ENCODE measurements around the gene DNAI1.

The DNAI1 gene

DNA sequence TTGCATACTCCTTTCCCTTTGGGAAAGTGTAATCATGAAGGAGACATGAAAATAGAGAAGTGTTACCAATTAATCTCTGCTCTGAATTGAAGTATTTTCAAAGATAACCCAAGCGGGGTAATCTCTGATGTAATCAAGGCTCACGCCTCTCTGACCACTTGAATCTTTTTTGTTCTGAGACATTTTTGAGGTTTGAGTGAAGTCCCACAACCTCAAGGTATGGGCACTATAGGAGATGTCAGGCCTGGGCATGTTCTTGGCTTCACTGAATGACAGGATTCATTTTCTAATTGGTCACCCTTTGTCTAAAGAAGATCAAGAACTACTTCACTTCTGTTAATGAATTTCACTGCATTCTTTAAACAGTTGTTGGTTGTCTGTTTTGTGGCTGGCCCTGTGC is 40.5 kb downstream of the DNAI1 start:
- TF ChIP-seq, protein P1, sequence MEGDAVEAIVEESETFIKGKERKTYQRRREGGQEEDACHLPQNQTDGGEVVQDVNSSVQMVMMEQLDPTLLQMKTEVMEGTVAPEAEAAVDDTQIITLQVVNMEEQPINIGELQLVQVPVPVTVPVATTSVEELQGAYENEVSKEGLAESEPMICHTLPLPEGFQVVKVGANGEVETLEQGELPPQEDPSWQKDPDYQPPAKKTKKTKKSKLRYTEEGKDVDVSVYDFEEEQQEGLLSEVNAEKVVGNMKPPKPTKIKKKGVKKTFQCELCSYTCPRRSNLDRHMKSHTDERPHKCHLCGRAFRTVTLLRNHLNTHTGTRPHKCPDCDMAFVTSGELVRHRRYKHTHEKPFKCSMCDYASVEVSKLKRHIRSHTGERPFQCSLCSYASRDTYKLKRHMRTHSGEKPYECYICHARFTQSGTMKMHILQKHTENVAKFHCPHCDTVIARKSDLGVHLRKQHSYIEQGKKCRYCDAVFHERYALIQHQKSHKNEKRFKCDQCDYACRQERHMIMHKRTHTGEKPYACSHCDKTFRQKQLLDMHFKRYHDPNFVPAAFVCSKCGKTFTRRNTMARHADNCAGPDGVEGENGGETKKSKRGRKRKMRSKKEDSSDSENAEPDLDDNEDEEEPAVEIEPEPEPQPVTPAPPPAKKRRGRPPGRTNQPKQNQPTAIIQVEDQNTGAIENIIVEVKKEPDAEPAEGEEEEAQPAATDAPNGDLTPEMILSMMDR (IDR thresholded peaks at IDR 0.05; ENCODE audit: borderline replicate concordance, insufficient read depth, low read depth, low read length) = no peak
- no peak overlapping the region for H3K4me3 ChIP-seq (ENCODE audit: low read depth, low read length)

GRCh38 chr9:34500623-34501267 is 42.1 kb downstream of the DNAI1 start:
- no peak overlapping the region for H3K4me3 ChIP-seq (ENCODE audit: low read depth, low read length)
- TF ChIP-seq, protein P1 (IDR thresholded peaks at IDR 0.05; ENCODE audit: borderline replicate concordance, insufficient read depth, low read depth, low read length) = peak; percentile 97

- H3K4me3 ChIP-seq (ENCODE audit: low read depth, low read length) = no peak overlapping the region
- TF ChIP-seq, protein P1 (IDR thresholded peaks at IDR 0.05; ENCODE audit: borderline replicate concordance, insufficient read depth, low read depth, low read length) = no peak
Measured at GRCh38 chr9:34501372-34501771, 42.8 kb downstream of the DNAI1 start.

DNA sequence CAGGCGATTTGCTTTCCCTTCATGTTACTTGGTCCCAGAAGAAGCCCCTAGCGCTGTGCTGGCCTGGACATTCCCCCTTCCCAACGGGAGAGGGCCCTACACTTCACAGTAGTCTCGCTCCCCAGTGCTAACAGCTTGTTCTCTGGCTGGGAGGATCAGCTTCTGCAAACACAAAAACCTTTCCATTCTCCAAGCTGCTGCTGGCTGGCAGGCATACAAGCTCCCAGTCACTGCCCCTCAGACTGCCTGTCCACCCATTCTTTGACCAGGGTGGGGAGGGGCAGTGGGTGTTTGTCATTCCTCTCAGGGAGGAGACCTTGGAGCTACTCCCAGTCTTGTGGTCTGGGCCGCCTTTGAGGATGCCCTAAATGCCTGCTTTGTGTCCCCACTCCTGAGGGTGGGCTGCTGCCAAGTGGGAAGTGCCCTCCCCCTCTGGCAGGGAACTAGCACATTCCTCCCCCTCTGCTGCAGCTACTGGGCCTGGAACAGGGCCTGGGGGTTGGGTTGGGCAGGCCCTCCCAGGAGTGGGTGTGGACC is 43.4 kb downstream of the DNAI1 start:
- TF ChIP-seq, protein P1 (IDR thresholded peaks at IDR 0.05; ENCODE audit: borderline replicate concordance, insufficient read depth, low read depth, low read length) = no peak
- no peak overlapping the region for H3K4me3 ChIP-seq (ENCODE audit: low read depth, low read length)

DNA sequence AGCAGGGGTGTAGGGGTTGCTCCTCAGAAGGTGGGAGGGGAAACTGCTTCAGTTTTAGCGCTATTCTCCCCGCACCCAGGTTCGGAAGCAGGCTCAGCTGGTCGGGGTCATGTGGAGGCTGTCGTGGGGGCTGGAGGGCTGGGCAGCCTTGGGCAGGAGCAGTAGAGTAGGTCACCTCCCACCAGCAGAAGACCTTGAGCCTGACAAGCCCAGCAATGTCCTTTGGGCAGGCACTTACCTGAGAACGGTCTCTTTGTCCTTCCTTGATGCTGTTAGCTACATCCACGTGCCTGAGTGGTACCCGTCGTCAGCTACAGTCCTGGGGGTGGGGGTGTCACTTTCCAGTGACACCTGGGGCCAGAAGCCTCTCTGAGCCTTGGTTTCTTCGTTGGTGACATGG is 43.9 kb downstream of the DNAI1 start:
- no peak overlapping the region for H3K4me3 ChIP-seq (ENCODE audit: low read depth, low read length)
- TF ChIP-seq, protein P1 (IDR thresholded peaks at IDR 0.05; ENCODE audit: borderline replicate concordance, insufficient read depth, low read depth, low read length) = no peak

GRCh38 chr9:34502891-34503290 is 44.3 kb downstream of the DNAI1 start:
- no peak overlapping the region for H3K4me3 ChIP-seq (ENCODE audit: low read depth, low read length)
- TF ChIP-seq, protein P1 (IDR thresholded peaks at IDR 0.05; ENCODE audit: borderline replicate concordance, insufficient read depth, low read depth, low read length) = no peak

- H3K4me3 ChIP-seq (ENCODE audit: low read depth, low read length) = no peak overlapping the region
- TF ChIP-seq, protein P1 (IDR thresholded peaks at IDR 0.05; ENCODE audit: borderline replicate concordance, insufficient read depth, low read depth, low read length) = no peak
Measured at GRCh38 chr9:34503406-34503805, 44.8 kb downstream of the DNAI1 start.

Data from GM12875 (cell line).